HepG2 (cell line): ENCODE data around the gene COL4A2. TPM values are rescaled to one million over a fixed set of nuclear protein-coding genes. Genes with fewer than 3 reads are reported as not detected.
"Not testable (repeated sequence)": the region's sequence is repeated elsewhere in the genome, so short reads cannot be mapped to it uniquely, and the experiment has no call there.

Experiments used
- ATAC-seq: fragments of 200-7000 bp; cut with Tn5 transposase; 3 replicates; pipeline ENCODE4 v1.9.1; 2020; ENCODE audit warnings: mild to moderate bottlenecking, moderate library complexity
- BruUV-seq: library from RNA; stranded (reverse); fragments of 400-500 nt; replicated peaks from 2 replicates; lab custom pipeline; 2021; lab: Mats Ljungman, UMichigan
- CTCF ChIA-PET: fragments of 300-600 bp; formaldehyde crosslinking; extraction: SDS; loops from one replicate; lab custom pipeline; 2021; ENCODE audit warnings: low total read pairs, inconsistent platforms, low intra/inter-chr PET ratio; lab: Yijun Ruan, JAX
- POLR2A ChIA-PET: fragments of 350-600 bp; sonication (Branson Sonifier 250); formaldehyde crosslinking; loops from one replicate; lab custom pipeline; 2020; ENCODE audit warnings: antibody characterized with exemption, inconsistent platforms; lab: Yijun Ruan, JAX
- DNase-seq: peaks from one replicate; pipeline ENCODE4 v3.0.0-alpha.2; 2015; ENCODE audit warnings: low spot score
- FAIRE-seq: peaks from 3 replicates; lab custom pipeline; 2011; peaks lifted over from hg19 to GRCh38; lab: Jason Lieb, UNC
- H2AFZ ChIP-seq: one replicate; pipeline ENCODE4 v1.6.1; 2011; ENCODE audit warnings: low read length, inconsistent platforms
- H3K27ac ChIP-seq: fragments of 300-600 bp; 3 replicates; pipeline ENCODE4 v1.8.0; 2011; ENCODE audit warnings: mixed run types, mild to moderate bottlenecking, mixed read lengths, low read length, inconsistent platforms; ENCODE audit not compliant: insufficient read depth; ENCODE audit errors: extremely low read length
- H3K27me3 ChIP-seq, 2 experiments: fragments of 200-600 bp in 1 of 2; 2 replicates in 1 of 2; 3 replicates in 1 of 2; pipeline versions ENCODE4 v1.6.0 to v1.8.0; 2011; ENCODE audit warnings: low read length in 2 of 2, mild to moderate bottlenecking in 2 of 2, moderate library complexity in 2 of 2, inconsistent platforms in 1 of 2; ENCODE audit not compliant: insufficient read depth in 2 of 2, control insufficient read depth in 1 of 2
- H3K36me3 ChIP-seq, 2 experiments: fragments of 200-600 bp in 1 of 2; replicated peaks in 1 of 2; 2 replicates in 1 of 2; 3 replicates in 1 of 2; pipeline versions ENCODE4 v1.5.1 to v1.8.0; 2011; ENCODE audit warnings: low read length in 2 of 2, inconsistent platforms in 1 of 2; ENCODE audit not compliant: insufficient read depth in 2 of 2, control insufficient read depth in 1 of 2
- H3K4me1 ChIP-seq: 2 replicates; pipeline ENCODE4 v1.5.1; 2012; ENCODE audit warnings: low read length, inconsistent platforms; ENCODE audit not compliant: insufficient read depth
- H3K4me2 ChIP-seq: 2 replicates; pipeline ENCODE4 v1.6.0; 2011; ENCODE audit warnings: low read depth, low read length, inconsistent platforms
- H3K4me3 ChIP-seq, 3 experiments: fragments of 200-600 bp in 1 of 3; sonication (generic), shearing (Covaris generic) in 1 of 3; replicated peaks in 1 of 3; 2 replicates each; pipeline ENCODE4 v1.5.1; 2011 to 2016; ENCODE audit warnings: low read length in 3 of 3, inconsistent platforms in 2 of 3, low read depth in 2 of 3, mild to moderate bottlenecking in 2 of 3, control low read depth in 1 of 3, mixed read lengths in 1 of 3; ENCODE audit not compliant: insufficient read depth in 1 of 3
- H3K79me2 ChIP-seq: one replicate; pipeline ENCODE4 v1.6.1; 2011; ENCODE audit warnings: low read length, inconsistent platforms; ENCODE audit not compliant: insufficient read depth
- H3K9ac ChIP-seq: 2 replicates; pipeline ENCODE4 v1.6.0; 2011; ENCODE audit warnings: mild to moderate bottlenecking, low read depth, low read length, inconsistent platforms; ENCODE audit not compliant: insufficient read depth
- H3K9me3 ChIP-seq: 2 replicates; pipeline ENCODE4 v1.5.1; 2012; ENCODE audit warnings: mild to moderate bottlenecking, low read length
- H4K20me1 ChIP-seq: 2 replicates; pipeline ENCODE4 v1.6.0; 2011; ENCODE audit warnings: inconsistent platforms, mild to moderate bottlenecking, low read length, moderate library complexity; ENCODE audit not compliant: insufficient read depth
- SP1 ChIP-seq, 2 experiments: fragments of 450-650 bp in 1 of 2; sonication (generic) in 1 of 2; formaldehyde crosslinking in 1 of 2; IDR thresholded peaks; 2 replicates each; pipeline versions ENCODE4 v1.4.0 to v1.6.1; 2016 to 2020; ENCODE audit warnings: missing genetic modification reagents in 1 of 2
- TBP ChIP-seq: sonication (generic); formaldehyde crosslinking; IDR thresholded peaks from 2 replicates; pipeline ENCODE4 v1.5.0; 2020; ENCODE audit warnings: missing genetic modification reagents
- ZBTB37 ChIP-seq: sonication (generic); formaldehyde crosslinking; IDR thresholded peaks from 2 replicates; pipeline ENCODE4 v1.4.0; 2020; ENCODE audit warnings: mild to moderate bottlenecking, missing genetic modification reagents
- ZNF431 ChIP-seq: sonication (generic); formaldehyde crosslinking; IDR thresholded peaks from 2 replicates; pipeline ENCODE4 v1.9.0; 2022; ENCODE audit warnings: missing genetic modification reagents, low read depth, mild to moderate bottlenecking, borderline replicate concordance
- WGBS: methylation state at CpG from one replicate; pipeline ENCODE4 v1.1.6; 2017; ENCODE audit warnings: low lambda C conversion rate; 5-methylcytosine and 5-hydroxymethylcytosine counted together
- in situ Hi-C: cut with HindIII; loops from 2 replicates; pipeline ENCODE4 v1.10.0; 2017; ENCODE audit warnings: low pct_unique_long_range_greater_than_20kb; ENCODE audit not compliant: extremely low pct_ligation_motif_present
- intact Hi-C: fragments of 100-400 bp; cut with micrococcal nuclease; formaldehyde crosslinking; loops from one replicate; pipeline ENCODE4 v1.10.0; 2022; ENCODE audit not compliant: unreplicated experiment
- polyA plus RNA-seq, 8 experiments: library from polyadenylated mRNA; depleted of rRNA in 3 of 8; stranded (reverse) in 7 of 8; unstranded in 1 of 8; fragments of >200 nt; fragmentation: Illumina TruSeq in 4 of 8; extraction: Trizol in 4 of 8; gene quantifications; 2 replicates each; pipeline versions ENCODE4 v1.2.1 to v1.2.3, GENCODE V29; 2011 to 2016; ENCODE audit warnings: low read depth in 4 of 8, missing spikeins in 1 of 8, mixed read lengths in 1 of 8; ENCODE audit not compliant: insufficient read depth in 1 of 8
- total RNA-seq, 5 experiments: library from RNA; depleted of rRNA; stranded (reverse); fragments of >200 nt; fragmentation: Illumina TruSeq; extraction: Trizol; gene quantifications; 2 replicates each; pipeline ENCODE4 v1.2.3, GENCODE V29; 2016; ENCODE audit warnings: low read depth in 1 of 5

Gene COL4A2
- total and polyA plus RNA-seq, 2 of the 13 experiments (the other 11 are each of a cell fraction or from before 2014, with no cell fraction given): 0.22 to 1.9 TPM

- in situ Hi-C loops, BruUV-seq, DNase-seq, POLR2A ChIA-PET, H3K27ac ChIP-seq, H3K4me1 ChIP-seq, H3K79me2 ChIP-seq, H3K4me2 ChIP-seq, H3K36me3 ChIP-seq, ATAC-seq, H2AFZ ChIP-seq, H4K20me1 ChIP-seq, H3K9ac ChIP-seq, H3K4me3 ChIP-seq, CTCF ChIA-PET, FAIRE-seq, intact Hi-C loops, H3K9me3 ChIP-seq: not testable (repeated sequence)
- H3K27me3 ChIP-seq: peaks cover 3 to 65% of the 10 kb centered on the region in 2 experiments; a peak in 3 of 5 replicates
- TF ChIP-seq ZNF431 (CRISPR knock-in tag): 0 out of 2 replicates have a peak, but pooled peaks have one; percentile 33
- WGBS: 0% methylated on average over 3 of the region's 3 CpGs
These were observed 14.5 kb downstream of the COL4A2 start for GRCh38 chr13:110321573-110321972.

- Histone ChIP-seq H3K4me3 (no peak overlapping the region), H4K20me1 (no peaks in the 10 kb centered on the region), H3K36me3 (no peaks in the 10 kb centered on the region), H3K4me1 (no peaks in the 10 kb centered on the region), H3K9ac (no peak overlapping the region), H3K79me2 (no peaks in the 10 kb centered on the region), H3K27ac (no peak overlapping the region), H2AFZ (no peak overlapping the region), H3K4me2 (no peak overlapping the region), H3K27me3 (peaks cover 1 to 67% of the 10 kb centered on the region in 2 experiments; a peak in 3 of 5 replicates), H3K9me3 (no peaks in the 10 kb centered on the region)
- BruUV-seq: no TSS peak
- intact Hi-C loops: no loop called here
- WGBS: 29% methylated on average over 16 of the region's 16 CpGs
- in situ Hi-C loops: no loop called here
- TF ChIP-seq SP1 (IDR thresholded peaks at IDR 0.05) (no peak), SP1 (CRISPR knock-in tag; IDR thresholded peaks at IDR 0.05) (no peak), ZBTB37 (no peak), TBP (CRISPR knock-in tag) (no peak)
- no peak for FAIRE-seq
- ATAC-seq: no peak
- no peak for DNase-seq
- CTCF ChIA-PET: no interaction called here
- POLR2A ChIA-PET: no interaction called here
These were observed 15.2 kb downstream of the COL4A2 start for GRCh38 chr13:110322126-110322827.
